Fibroblast of mammary gland (primary cell): Measurements from ENCODE around the gene CD300C.
A peak's percentile ranks its signal among the peaks of the same experiment; 100 is the strongest.

ENCODE experiments used
- DNase-seq: peaks from one replicate; pipeline ENCODE4 v3.0.0-alpha.2; 2010; ENCODE audit warnings: low read depth
- H3K4me3 ChIP-seq: 2 replicates; pipeline ENCODE4 v1.5.1; 2011; ENCODE audit warnings: low read depth, mild to moderate bottlenecking, low read length, moderate library complexity; ENCODE audit not compliant: control insufficient read depth
- CTCF ChIP-seq: conservative IDR thresholded peaks from 2 replicates; pipeline ENCODE4 v1.5.1; 2011; ENCODE audit warnings: low read depth, low read length, inconsistent platforms; ENCODE audit not compliant: control insufficient read depth, insufficient read depth

Gene CD300C

GRCh38 chr17:74532115-74532514 lies 13.8 kb downstream of the CD300C start:
- no peak for TF ChIP-seq CTCF
- no peak for DNase-seq
- H3K4me3 ChIP-seq = no peak overlapping the region

- TF ChIP-seq CTCF = no peak
- DNase-seq = no peak
- no peak within 1 kb of the TSS for H3K4me3 ChIP-seq
Measured at GRCh38 chr17:74531231-74531761, 14.6 kb downstream of the CD300C start, which contains the start of gene CD300LB. Gene CD300LB (minus strand): TSS chr17:74531475. CDS start chr17:74531350, 125 bp downstream.

- DNase-seq = no peak
- no peak for TF ChIP-seq CTCF
- no peak overlapping the region for H3K4me3 ChIP-seq
Measured at GRCh38 chr17:74530831-74531150, 15.1 kb downstream of the CD300C start.

- DNase-seq = no peak
- no peak for TF ChIP-seq CTCF
- no peak overlapping the region for H3K4me3 ChIP-seq
Measured at GRCh38 chr17:74529243-74529642, 16.7 kb downstream of the CD300C start.

- no peak for TF ChIP-seq CTCF
- DNase-seq = peak; percentile 6
- no peak overlapping the region for H3K4me3 ChIP-seq
Measured at GRCh38 chr17:74528491-74529199, 17.3 kb downstream of the CD300C start.

- DNase-seq = no peak
- TF ChIP-seq CTCF = no peak
- H3K4me3 ChIP-seq = no peak overlapping the region
Measured at GRCh38 chr17:74527756-74528155, 18.2 kb downstream of the CD300C start.
